ENCODE results near the gene TGFBR2.

DNA sequence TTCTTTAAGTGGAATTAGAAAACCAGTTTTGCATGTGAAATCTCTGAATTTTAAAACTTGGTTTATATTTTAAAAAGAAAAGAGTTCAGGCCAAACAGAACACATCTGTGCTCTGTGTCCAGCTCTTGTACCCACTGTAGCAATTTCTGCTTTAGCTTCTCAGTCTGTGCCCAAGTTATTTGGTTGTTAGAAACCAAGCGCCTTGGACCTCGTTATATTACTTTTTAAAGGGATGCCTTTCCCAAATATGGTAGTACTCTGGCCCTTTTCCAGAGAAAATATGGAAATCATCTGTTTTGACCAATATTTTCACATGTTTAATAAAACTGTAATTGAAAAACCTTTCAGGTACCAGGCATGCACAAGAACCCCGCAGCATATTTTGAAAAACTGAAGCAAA, 27.3 kb downstream of the TGFBR2 start:
- TF ChIP-seq, protein P1, sequence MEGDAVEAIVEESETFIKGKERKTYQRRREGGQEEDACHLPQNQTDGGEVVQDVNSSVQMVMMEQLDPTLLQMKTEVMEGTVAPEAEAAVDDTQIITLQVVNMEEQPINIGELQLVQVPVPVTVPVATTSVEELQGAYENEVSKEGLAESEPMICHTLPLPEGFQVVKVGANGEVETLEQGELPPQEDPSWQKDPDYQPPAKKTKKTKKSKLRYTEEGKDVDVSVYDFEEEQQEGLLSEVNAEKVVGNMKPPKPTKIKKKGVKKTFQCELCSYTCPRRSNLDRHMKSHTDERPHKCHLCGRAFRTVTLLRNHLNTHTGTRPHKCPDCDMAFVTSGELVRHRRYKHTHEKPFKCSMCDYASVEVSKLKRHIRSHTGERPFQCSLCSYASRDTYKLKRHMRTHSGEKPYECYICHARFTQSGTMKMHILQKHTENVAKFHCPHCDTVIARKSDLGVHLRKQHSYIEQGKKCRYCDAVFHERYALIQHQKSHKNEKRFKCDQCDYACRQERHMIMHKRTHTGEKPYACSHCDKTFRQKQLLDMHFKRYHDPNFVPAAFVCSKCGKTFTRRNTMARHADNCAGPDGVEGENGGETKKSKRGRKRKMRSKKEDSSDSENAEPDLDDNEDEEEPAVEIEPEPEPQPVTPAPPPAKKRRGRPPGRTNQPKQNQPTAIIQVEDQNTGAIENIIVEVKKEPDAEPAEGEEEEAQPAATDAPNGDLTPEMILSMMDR (IDR thresholded peaks at IDR 0.05; ENCODE audit: insufficient read depth, low read length), result no peak
- TF ChIP-seq SPI1 (IDR thresholded peaks at IDR 0.05; ENCODE audit: borderline replicate concordance, low read depth), result no peak
- no peak for TF ChIP-seq POLR2AphosphoS5 (IDR thresholded peaks at IDR 0.05; ENCODE audit: low read depth)
- TF ChIP-seq, protein P2, sequence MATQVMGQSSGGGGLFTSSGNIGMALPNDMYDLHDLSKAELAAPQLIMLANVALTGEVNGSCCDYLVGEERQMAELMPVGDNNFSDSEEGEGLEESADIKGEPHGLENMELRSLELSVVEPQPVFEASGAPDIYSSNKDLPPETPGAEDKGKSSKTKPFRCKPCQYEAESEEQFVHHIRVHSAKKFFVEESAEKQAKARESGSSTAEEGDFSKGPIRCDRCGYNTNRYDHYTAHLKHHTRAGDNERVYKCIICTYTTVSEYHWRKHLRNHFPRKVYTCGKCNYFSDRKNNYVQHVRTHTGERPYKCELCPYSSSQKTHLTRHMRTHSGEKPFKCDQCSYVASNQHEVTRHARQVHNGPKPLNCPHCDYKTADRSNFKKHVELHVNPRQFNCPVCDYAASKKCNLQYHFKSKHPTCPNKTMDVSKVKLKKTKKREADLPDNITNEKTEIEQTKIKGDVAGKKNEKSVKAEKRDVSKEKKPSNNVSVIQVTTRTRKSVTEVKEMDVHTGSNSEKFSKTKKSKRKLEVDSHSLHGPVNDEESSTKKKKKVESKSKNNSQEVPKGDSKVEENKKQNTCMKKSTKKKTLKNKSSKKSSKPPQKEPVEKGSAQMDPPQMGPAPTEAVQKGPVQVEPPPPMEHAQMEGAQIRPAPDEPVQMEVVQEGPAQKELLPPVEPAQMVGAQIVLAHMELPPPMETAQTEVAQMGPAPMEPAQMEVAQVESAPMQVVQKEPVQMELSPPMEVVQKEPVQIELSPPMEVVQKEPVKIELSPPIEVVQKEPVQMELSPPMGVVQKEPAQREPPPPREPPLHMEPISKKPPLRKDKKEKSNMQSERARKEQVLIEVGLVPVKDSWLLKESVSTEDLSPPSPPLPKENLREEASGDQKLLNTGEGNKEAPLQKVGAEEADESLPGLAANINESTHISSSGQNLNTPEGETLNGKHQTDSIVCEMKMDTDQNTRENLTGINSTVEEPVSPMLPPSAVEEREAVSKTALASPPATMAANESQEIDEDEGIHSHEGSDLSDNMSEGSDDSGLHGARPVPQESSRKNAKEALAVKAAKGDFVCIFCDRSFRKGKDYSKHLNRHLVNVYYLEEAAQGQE (IDR thresholded peaks at IDR 0.05; ENCODE audit: insufficient replicate concordance, low read depth), result no peak

Data from HL-60 (cell line).